GM18498 (cell line): ENCODE results near the gene PIWIL4.

Experiments
- ATAC-seq: cut with Tn5 transposase; IDR thresholded peaks from one replicate; pipeline ENCODE4 v1.9.1; 2021; ENCODE audit warnings: mild to moderate bottlenecking, moderate library complexity; ENCODE audit not compliant: unreplicated experiment

PIWIL4 gene

DNA sequence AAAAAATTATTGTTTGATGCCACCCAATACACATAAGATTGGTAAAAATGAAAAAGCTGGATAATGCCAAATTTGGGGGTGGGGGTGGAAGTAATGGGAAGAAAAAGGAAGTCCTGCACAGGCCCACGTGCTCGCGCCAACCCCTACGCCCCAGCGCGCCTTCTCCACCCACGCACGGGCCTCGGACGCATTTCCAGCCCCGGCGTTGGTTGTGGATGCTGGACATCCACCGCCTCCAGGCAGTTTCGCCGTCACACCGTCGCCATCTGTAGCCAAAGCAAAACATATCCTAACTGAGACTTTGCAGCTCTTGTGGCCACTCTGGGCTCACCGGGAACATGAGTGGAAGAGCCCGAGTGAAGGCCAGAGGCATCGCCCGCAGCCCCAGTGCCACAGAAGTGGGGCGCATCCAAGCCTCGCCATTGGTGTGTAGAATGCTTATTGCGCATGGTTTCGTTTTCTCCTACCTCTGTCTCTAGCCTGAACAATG, at the start of gene PIWIL4:
Gene PIWIL4, plus strand, starts transcription at position 188 of the 490 bp plus-strand sequence. Its CDS starts 151 bp downstream, at position 339.
- no peak for ATAC-seq

DNA sequence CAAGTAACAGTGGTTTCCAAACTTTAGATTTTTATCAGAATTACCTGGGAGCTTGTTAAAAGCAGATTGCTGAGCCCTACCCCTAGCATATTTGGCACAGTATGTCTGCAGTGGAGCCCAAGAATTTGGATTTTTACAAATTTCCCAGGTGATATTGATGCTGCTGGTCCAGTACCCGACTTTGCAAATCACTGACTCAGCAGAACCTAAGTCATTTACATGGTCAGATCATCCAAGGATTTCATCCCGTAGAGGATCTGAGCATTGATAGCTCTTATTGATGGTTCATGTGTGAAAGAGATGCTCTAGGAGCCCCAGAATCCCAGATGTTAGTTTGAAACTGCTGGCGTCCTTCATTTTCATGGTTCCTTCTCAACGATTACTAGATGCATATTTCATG, 48.9 kb upstream of the PIWIL4 start:
- ATAC-seq = no peak

GRCh38 chr11:94519478-94520084, 47.6 kb upstream of the PIWIL4 start:
- ATAC-seq = peak; percentile 54

DNA sequence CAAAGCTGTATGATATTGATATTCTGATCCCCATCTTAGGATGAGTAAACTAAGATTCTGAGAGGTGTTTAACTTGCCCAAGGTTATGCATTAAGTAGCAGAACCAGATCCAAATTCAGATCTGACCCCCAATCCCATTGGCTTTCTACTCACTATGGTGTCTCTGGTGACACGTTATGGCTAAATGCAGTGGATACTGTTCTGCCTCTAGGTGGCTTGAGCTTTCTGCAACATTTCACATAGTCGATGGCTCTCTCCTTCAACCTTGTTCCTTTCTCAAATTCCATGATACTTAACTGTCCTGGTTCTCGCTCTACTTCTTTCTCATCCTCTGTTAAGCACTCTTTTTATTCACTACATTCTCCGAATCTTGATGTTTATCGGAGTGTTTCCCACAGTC, 45.5 kb upstream of the PIWIL4 start:
- ATAC-seq = peak; percentile 73

DNA sequence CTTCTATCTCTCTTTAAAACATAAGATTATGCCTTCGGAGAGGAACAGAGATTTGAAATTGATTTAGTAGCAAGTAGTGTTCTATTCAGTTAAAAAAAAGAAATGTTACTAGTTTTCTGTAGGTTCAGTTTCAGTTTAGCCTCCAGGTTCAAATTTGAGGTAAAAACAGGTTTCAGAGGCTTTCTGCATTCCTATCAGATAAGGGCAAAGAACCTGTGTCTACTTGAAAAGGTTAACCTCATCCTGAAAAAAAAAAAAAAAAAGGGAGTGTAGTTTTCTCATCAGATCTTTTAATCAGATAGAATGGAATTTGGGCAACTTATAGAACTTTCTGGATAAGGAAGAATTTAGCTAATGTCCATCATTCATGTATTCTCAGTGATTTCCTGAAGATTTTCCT, 42.8 kb upstream of the PIWIL4 start:
- ATAC-seq = no peak

DNA sequence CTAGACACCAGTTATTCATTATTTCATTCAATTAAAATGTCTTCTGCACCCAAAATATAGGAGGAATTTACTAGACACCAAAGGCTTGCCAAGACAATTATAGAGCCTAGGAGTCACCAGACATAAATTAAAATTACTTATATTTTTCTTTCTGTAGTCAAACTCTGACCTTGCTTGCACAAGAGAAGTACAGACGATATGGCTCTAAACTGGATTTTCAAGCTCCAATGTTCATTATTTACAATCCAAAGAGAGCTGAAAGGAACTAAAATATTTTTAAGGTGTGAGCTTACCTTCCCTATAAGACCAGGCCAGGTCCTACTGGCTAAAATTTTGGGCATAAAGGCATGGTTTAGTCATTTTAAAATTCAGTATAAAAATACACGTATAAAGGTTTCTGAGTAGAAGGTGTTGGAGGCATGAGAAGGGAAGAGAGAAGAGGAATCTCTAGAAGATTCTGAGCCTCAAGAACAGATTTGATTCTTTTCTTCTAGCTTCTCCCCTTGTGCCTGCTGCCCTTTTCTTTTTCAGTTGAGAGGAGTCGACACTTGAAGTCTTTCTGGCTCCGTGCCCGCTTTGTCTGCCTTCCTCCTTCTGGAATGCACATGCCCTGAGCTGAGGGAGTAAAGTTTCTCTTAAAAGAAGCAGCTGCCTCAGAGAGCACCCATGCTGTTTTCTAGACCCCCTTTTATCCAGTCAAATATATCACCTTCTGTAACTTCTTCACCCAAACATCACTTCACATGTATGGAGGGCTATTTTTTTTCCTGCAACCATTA, 41.4 kb upstream of the PIWIL4 start:
- ATAC-seq = no peak

GRCh38 chr11:94526645-94527438, 40.3 kb upstream of the PIWIL4 start:
- no peak for ATAC-seq

DNA sequence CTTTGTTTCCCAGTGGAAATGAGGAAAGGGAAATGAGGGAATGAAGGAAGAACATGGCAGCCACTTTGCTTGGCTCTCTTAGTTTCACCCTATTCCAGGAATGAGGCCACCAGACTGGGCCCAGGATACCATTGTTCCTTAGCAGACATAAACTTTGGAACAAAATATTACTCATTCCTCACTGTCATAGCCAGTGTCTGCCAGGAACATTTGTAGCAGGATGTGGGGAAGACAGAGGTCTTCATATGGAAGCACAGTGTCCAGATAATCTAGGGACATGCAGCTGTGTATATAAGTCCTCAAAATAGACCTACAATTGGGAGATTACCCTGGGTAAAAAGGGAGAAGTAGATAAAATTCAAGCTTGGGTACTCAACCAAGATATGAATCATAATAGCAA, 38.6 kb upstream of the PIWIL4 start:
- no peak for ATAC-seq

- no peak for ATAC-seq
Observed at GRCh38 chr11:94532211-94532610, 35.0 kb upstream of the PIWIL4 start.

GRCh38 chr11:94533206-94533605, 34.0 kb upstream of the PIWIL4 start:
- no peak for ATAC-seq

DNA sequence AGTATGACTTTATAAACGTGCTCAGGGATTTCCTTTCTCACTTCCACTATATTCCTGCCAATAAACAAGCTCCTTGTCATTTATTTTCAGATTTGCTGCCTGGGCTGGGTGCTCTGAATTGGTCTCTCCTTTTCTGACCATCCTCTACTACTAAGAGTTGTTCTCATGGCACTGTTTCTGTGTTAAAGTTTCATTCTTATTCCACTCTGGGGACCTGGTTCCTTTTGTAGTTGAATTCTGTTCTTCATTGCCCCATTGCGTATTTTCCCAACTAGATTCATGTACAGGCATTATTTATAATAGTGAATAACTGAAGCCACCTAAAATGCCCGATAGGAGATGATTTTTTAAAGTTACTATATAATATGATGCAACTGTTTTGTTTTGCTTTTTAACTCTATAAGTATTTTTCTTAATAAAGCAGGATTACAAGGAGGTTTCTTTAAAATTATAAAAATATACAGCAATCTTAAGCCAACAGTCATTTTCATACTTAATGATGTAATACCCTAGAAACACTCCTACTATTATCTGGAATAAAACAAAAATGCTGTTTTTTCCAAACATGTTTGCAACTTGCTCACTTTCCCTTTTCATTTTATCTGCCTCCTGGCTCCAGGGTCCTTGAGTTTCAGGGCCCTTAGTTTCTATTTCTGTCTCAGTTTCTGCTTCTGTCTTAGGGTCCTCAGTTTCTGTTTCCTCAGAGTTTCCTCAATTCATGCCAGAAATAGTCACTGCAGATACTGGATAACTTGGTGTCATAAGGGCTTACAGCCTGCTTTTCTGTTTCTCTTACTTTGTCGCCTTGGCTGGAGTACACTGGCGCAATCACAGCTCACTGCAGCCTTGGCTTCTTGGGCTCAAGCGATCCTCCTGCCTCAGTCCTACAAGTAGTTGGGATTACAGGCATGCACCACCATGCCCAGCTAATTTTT, 33.2 kb upstream of the PIWIL4 start:
- no peak for ATAC-seq

- ATAC-seq = no peak
Observed at GRCh38 chr11:94536386-94536785, 30.8 kb upstream of the PIWIL4 start.

DNA sequence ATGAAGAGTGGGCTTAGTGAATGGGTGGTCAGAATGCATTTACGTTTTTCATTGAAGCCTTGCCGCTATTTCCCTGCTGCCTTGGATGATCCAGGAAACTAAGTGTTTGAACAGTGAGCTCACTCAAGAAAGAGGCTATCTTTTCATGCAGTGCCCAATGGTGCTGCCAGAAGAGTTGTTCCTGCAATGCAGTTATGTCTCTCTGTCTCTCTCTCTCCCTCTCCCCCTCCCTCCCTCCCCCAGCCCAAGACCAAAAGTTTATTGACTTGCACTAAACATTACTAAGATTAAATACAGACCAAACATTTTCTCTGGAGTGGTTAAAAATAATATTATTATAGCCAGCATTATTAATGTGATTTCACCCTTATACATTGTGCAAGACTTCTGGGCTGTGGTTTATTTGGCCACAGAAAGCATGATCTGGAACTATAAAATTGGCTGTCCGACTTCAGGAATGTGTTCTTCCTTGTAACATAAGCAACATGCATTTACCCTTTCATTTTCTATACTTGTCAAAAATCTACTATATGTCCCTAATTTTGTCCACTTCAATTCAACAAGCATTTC, 30.1 kb upstream of the PIWIL4 start:
- no peak for ATAC-seq

- no peak for ATAC-seq
Observed at GRCh38 chr11:94539420-94539819, 27.7 kb upstream of the PIWIL4 start.

GRCh38 chr11:94543695-94544645, 23.2 kb upstream of the PIWIL4 start, which contains the start of gene FUT4:
TSS of gene FUT4 (plus strand) at chr11:94543921. CDS start at chr11:94544134, 213 bp downstream.
- ATAC-seq = peak; percentile 89

GRCh38 chr11:94544646-94545263, 22.4 kb upstream of the PIWIL4 start:
- no peak for ATAC-seq

DNA sequence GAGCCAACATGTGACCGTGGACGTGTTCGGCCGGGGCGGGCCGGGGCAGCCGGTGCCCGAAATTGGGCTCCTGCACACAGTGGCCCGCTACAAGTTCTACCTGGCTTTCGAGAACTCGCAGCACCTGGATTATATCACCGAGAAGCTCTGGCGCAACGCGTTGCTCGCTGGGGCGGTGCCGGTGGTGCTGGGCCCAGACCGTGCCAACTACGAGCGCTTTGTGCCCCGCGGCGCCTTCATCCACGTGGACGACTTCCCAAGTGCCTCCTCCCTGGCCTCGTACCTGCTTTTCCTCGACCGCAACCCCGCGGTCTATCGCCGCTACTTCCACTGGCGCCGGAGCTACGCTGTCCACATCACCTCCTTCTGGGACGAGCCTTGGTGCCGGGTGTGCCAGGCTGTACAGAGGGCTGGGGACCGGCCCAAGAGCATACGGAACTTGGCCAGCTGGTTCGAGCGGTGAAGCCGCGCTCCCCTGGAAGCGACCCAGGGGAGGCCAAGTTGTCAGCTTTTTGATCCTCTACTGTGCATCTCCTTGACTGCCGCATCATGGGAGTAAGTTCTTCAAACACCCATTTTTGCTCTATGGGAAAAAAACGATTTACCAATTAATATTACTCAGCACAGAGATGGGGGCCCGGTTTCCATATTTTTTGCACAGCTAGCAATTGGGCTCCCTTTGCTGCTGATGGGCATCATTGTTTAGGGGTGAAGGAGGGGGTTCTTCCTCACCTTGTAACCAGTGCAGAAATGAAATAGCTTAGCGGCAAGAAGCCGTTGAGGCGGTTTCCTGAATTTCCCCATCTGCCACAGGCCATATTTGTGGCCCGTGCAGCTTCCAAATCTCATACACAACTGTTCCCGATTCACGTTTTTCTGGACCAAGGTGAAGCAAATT, 21.7 kb upstream of the PIWIL4 start:
- ATAC-seq = no peak

GRCh38 chr11:94546162-94546470, 21.1 kb upstream of the PIWIL4 start:
- no peak for ATAC-seq
